ENCODE measurements around the gene KIF2C.
"Not testable (repeated sequence)": the region's sequence is repeated elsewhere in the genome, so short reads cannot be mapped to it uniquely, and the experiment has no call there.

KIF2C gene

DNA sequence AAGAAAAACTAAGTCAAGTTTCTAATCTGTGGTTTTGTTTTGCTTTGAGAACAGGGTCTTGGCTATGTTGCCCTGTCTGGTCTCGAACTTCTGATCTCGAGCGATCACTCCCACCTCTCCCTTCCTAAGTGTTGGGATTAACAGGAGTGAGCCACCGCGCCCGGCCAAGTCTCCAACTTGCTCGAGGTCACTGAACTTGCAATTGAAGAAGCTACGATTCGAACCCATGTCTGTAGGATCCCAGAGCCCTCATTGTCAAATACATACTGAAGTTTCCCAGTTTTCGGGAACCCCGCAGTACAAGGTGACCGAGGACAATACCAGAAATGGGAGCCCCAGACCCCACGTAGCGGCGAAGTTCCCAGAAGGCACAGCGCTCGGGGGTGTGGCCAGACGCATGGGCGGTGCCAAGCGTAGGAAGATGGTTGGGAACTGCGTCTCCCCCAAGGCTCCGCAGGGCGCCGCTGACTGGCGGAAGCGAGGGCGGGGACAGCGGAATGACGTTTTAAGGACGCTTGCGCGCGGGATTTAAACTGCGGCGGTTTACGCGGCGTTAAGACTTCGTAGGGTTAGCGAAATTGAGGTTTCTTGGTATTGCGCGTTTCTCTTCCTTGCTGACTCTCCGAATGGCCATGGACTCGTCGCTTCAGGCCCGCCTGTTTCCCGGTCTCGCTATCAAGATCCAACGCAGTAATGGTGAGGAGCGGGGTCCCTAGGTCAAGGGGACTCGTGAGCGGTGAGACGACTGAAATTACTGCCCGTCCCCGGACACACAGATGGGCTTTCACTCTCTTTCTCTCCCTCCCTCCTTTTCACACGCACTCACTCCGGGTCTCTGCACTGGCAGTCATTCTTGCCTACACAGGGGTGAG is at the start of gene KIF2C:
Gene KIF2C, plus strand, starts transcription at position 531 of the 872 bp plus-strand sequence. Its CDS starts 96 bp downstream, at position 627.
- peak; percentile 82 for DNase-seq

DNA sequence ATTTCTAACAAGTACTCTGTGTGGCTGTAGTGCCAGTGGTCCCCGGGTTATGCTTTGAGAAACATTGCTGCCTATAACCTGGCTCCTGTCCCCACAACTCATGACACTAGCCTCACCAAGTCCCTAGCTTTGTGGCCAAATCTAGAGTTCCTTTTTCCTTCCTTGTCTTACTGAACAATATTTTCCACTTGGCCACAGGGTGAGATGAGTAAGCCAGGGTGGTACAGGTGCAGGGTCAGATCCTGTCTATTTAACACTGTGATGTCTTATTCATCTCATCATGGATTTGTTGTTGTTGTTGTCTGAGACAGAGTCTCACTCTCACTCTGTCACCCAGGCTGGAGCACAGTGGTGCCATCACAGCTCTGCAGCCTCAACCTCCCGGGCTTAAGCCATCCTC is 46.5 kb upstream of the KIF2C start:
- DNase-seq = no peak

DNA sequence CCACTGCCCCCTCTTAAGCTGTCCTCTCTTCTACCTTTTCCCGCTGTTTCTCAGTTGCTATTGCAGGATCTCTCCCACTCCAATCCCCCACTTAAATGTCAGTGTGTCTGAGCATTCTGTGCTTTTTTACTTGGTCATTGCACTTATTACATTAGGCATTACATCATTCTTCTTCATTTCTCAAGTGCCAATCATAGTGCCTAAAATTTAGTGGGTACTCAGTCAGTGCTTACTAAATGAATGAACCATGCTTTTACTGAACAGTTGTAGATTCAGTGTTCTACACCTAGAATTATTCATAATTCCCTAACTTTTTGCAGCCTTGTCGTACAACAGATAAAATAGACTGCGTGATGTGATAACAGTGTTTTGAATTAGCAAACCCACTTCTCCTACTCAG is 45.7 kb upstream of the KIF2C start:
- DNase-seq = no peak

DNA sequence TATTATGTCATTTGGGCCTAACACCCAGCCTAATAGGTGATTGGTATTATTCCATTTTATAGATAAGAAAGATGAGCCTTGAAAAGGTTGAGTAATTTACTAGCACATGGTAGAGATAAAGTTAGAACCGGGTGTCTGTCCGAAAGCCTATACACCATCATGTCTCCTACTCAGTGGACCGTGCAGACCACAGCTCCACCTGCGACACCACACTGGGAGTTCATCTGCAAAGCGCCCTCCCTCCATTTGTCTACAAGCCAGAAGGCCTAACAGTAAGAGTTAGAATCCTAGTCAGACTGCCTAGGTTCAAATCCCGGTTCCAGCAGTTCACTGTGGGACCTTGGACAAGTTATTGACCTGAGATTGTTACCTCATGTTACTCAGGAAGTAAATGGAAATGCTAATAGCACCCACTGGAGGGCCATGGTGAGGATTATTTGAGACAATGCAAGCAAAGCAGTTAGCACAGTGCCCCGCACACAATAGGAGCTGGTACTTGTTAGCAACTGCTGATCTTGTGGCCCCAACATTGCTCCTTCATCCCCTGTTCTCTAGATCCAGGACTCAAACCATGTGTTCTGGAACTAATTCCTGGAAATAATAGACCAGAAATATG is 44.7 kb upstream of the KIF2C start:
- DNase-seq = no peak

DNA sequence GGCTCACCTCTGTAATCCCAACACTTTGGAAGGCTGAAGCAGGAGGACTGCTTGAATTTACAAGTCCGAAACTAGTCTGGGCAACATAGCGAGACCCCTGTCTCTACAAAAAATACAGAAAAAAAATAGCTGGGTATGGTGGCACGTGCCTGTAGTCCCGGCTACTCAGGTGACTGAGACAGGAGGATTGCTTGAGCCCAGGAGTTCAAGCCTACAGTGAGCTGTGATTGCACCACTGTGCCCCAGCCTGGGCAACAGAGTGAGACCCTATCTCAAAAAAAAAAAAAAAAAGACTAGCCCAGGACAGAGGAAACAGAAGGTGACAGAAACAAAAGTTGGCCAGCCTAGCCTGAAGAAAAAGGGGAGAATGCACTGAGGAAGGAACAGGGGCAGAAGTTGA is 44.0 kb upstream of the KIF2C start:
- no peak for DNase-seq

DNA sequence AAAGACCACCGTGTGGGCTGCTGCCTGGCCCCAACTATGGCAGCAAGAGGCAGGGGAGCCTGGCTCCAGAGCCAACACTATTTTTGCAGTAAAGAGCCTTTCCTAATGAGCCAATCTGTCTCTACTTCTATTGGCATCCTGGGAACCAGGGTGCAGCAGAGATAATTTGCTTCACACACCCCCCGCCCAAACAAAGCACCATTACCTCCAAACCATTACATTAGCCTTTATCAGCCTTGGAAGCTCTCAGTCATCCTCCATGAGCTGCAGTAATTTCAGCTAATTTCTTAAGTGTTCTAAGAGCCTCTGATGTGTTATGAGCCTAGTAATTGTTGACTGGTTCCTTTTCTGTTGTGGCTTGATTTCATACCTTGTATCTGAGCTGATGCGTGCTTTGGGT is 43.5 kb upstream of the KIF2C start:
- DNase-seq = no peak

DNA sequence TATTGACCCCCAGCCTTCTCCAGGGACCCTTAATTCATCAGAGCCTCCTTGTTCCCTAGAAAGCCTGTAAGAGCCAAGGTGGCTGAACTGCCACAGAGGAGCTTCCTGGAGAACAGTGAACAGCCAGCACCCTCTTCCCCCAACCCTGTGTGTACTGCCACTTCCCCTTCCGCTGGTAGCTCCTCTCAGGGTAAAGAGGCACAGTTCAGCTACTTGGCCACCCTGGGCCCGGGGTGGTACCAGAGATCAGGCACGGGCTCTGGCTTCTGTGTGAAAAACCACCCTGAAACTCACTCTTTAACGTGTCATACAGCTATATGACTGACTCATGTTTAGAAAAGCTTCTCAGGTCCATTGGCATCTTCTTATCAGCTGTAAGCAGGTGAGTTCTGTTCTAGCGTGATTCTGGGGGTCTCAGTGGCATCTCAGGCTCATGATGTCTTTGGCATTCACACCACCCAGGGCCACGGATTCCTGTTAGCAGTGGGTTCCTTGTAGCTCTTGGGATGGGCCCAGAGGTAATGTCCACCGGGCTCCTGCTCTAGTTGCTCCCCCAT is 42.8 kb upstream of the KIF2C start:
- DNase-seq = no peak

DNA sequence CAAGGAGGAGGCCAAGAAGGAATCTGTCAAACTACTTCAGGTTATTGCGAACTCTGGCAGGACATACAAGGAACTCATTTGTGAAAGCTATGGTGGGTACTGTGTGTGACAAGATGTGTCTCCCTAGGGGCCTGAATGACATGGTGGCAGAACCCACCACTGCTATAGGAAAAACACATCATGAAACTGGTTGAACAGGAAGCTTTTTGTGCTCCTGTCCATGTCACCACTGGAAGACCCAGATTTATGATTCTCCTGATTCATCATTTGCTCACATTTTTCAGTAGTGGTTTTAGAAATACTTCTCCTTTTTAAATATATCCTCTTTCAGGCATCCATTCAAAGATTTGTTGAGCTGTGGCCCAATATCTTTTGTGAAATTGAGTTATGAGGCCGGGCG is 41.5 kb upstream of the KIF2C start:
- peak; percentile 34 for DNase-seq

DNA sequence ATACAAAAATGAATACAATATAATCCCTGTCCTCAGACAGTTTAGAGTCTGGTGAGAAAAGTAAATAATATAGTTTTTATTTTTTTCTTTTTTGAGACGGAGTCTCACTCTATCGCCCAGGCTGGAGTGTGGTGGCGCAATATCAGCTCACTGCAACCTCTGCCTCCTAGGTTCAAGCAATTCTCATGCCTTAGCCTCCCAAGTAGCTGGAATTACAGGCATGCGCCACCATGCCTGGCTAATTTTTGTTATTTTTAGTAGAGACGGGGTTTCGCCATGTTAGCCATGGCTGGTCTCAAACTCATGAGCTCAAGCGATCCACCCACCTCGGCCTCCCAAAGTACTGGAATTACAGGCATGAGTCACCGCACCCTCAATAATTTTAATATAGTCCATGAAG is 40.3 kb upstream of the KIF2C start:
- not testable (repeated sequence) for DNase-seq

DNA sequence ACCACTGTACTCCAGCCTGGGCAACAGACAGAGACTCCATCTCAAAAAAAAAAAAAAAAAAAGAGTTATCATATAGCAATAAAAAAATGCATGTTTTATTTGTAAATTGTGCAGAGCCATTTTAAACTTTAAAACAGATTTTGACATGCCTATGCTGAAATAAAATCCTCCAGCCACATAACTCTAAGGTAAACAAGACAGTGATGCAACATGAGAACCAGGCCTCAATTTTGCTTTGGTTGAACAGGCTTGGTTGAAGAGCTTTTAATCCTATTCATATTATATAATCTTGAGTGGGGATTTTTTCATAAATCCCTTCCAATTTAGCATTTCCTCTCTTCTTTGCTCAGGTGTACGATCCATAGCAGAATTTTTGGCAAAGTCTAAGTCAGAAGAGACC is 39.1 kb upstream of the KIF2C start:
- DNase-seq = no peak

DNA sequence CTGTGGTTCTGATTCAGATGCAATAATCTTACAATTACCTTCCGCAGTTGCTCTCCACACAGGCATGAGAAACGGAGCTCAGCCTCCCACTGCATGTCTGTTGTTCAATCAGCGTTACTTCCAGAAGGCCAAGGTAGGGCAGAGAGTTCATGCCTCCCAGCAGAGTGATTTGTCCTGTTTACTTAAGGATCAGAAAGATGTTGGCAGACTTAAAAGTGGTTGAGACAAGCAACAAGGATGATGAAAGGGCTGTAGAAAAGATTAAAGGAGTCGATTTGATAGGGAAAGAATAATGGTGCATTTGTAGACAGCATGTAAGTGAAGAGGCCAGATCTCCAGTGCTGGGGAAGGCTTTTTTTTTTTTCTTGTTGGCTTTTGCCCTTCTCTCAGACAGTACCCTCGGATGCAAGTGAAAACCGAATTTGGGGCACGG is 38.5 kb upstream of the KIF2C start:
- DNase-seq = no peak

DNA sequence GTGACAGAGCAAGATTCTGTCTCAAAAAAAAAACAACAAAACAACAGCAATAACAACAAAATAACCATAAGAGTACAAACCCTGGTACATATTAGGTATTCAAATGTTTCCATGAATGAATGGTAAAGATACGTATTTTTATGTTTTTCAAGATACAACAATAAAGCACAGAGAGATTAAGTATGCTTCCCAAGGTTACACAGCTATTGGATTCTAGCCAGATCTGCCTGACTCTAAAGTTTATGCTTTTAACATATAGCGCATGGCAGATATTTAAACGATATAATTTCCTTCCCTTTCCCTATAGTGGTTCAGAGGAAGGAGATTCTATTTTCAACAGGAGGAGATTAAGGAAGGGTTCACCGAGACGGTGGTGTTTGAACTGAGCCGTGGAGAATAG is 34.2 kb upstream of the KIF2C start:
- no peak for DNase-seq

DNA sequence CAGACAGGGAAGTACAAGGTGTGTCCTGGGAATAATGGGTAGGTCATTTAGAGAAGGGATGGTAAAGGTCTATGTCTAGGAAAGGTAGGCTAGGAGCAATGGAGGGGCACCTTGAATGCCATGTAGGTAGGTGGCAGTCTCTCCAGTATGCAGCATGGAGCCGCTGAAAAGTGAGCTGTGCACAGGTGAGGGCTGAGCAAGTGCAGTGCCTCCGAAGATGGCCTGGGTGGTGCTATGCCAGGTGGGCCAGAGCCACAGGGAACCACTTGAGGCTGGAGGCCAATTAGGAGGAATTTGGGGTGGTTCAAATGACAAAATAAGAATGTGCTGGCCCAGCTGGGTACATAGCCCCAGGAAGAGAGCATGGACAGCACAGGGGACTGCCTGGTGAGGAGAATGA is 33.7 kb upstream of the KIF2C start:
- DNase-seq = no peak

DNA sequence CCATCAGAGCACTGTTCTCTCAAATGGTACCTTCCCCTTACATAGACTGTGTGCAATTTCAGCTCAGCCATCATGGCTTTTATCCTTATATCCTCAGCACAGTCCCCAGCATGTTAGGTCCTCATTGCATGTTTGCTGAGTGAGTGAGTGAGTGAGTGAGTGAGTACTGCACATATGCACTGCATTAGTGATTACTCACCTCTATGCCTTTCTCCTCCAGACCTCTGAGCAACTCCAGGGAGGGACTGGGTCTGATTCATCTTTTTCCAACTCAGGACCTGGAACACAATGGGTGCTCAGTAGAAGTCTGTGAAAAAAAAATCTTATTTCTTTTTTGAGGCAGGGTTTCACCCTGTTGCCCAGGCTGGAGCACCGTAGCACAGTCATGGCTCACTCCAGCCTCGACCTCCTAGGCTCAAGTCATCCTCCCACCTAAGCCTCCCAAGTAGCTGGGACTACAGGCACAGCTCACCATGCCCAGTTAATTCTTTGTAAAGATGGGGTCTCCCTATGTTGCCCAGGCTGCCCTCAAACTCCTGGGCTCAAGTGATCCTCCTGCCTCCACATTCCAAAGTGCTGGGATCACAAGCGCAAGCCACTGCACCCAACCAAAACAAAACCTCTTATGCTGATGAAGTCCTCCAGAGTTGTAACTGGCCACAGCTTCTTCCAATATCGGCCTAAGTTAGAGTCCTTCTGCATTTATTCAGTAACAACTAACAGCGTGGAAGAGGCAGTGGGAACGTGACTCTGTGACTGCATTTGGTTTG is 32.3 kb upstream of the KIF2C start:
- no peak for DNase-seq

DNA sequence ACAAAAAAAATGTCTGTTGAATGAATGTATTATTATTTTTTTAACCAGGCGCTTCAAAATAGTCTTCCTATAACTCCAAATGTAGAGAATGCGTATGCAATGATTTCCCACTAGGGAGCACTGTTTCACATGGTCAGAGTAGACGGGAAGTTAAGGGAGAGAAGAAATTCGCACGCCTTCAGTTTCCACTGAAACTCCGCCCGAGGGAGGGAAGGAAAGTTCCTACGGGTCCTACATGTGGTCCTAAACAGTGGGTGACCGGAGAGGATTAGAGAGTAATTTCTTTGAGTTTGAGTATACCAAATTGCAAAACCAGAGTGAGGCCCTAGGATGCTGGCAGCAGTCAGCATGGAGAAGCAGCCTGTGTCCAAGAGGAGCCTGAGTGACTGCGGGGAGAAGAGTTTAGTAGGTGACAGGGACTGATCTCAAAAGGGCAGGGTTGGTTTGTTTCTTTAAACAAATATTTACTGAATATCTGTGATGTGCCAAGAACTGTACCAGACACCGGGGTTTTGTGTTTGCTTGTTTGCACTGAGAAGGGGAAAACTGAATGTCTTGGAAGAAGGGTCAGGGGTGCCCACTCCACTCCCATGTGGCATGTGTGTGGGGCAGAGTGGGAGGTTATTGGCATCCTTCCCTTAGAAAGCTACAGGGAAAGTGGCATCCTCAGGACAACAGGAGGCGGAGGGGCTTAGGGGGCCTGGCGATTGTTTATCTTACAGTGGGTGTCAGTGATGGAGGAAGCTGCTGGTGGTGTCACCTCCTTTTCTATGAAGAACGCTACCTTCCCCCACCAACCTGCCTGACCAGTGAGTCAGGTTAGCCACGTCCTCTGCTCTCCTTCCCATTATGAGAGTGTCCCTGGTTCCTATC is 31.4 kb upstream of the KIF2C start:
- no peak for DNase-seq

DNA sequence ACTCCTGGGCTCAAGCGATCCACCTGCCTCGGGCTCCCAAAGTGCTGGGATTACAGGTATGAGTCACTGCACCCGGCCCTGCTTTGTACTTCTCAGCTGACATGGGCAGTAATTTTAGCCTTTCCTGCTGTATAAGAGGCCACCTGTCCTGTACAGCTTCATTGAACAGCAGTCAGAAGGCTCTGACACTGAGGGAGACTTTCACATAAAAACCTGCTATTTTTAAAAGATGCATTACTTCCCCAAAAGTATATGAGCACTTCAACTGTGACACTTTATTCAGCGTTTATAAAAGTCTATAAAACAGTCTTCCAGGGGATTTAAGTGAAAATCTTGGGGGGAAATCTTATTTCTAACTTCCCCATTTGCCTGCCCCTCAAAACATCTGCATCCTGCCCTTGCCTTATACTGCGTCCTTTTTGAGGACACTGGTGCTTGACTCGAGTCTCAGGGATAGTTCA is 26.3 kb upstream of the KIF2C start:
- no peak for DNase-seq

DNA sequence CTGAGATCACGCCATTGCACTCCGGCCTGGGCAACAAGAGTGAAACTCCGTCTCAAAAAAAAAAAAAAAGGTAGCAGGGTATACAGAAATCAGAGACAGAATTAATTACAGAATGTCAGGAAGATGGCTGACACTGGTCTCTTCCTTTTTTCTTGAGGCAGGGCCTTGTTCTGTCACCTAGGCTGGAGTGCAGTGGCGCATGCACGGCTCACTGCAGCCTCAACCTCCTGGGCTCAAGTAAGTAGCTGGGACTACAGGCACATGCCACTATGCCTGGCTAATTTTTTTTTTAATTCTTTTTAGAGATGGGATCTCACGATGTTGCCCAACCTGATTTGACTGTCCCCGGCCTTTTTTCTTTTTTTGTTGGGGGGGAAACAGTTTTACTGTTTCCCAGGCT is 25.1 kb upstream of the KIF2C start:
- DNase-seq = no peak

DNA sequence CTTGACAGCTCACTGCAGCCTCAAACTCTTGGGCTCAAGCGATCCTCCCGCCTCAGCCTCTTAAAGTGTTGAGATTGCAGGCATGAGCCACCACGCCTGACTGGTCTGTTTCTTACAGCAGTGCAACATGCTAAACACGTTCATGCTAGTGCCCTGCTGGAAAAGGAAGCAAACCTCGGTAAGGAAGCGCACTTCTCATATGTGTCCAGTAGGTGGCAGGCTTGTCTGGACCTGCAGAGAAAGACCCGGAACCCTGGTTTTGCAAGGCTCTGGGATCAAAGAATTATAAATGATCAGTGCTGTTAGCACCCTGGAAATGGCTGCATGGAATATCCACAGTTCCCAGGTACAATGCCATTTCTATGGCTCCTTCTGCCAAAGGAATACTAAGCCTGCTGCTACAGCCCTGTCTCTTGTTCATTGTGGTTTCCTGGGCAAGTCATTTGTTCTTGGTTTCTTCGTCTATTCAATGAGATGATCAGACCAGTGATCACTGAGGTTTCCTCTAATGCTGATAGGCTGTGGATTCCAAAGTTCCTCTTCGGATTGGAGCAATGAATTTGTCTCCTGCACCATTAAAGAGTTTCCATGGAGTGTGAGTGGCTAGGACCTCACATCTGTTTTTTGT is 24.6 kb upstream of the KIF2C start:
- DNase-seq = peak; percentile 37

DNA sequence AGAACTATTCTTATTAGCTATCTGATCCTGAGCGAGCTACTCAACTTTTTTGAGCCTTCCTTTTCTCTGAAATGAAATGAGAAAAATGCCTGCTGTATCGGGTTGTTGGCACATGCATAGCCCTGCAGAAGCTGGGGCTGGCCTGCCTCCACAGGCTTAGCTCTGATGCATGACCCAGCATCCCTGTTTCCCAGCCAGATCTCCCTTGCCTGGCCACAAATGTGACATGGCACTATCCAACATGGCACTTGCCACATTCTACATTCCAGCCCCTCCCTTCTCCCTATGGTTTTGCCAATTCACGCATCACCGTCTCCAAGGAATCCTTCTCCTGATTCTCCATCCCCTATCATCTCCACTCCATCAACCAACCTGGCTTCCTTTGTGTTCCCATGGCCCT is 22.5 kb upstream of the KIF2C start:
- DNase-seq = no peak

DNA sequence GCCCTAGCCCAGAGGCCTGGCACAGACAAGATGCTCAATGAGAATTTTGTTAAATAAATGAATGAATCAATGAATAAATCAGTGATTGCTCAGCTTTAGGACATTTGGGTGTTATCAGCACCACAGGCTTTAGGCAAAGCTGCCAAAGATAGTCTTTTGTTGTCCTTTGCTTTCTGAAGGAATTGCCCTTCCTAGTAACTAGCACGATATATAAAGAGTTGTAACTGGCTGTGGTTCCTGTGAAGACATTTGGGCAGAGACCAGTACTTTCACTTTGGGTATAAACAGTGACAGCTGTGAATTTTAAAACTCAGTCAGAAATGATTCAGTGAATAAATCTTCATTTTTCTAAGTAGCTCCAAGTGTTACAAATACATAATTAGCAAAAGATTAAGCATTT is 22.0 kb upstream of the KIF2C start:
- no peak for DNase-seq

DNA sequence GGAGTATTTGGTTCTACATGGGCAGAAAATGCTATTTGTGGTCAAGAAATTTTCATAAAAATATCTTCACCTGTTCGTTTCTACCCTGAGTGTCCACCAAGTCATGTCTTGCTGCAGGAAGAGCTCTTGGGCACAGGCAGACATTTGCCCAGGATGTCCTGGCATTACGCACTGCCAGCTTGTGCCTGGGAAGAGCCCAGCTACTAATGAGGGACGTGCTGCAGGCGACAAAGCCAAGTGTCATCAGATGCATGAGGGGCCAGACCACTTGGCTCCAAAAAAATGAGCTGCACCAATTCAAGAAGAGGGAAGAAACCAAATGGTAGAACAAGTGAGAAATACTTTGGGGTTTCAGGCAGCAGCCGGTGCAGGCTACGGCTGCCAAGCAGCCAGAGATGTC is 21.5 kb upstream of the KIF2C start:
- DNase-seq = no peak

DNA sequence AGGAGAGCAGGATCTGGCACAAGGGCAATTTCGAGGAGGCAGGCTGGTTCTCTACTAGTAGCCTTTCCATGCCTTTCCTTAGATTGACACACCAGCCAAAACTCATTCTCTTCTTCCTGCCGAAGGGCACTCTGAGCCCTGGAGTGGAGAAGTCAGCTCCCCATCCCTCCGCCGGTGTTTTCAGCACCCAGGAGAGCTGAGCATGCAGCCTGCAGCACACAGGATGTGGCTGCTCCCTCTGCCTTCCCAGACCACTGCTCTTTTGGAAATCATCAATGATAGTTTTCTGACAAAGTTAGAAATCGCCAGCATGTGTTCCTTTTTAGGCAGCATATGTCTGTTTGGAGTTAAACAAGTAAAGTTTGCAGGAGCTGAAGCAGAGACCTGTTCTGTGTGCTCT is 20.3 kb upstream of the KIF2C start:
- no peak for DNase-seq

Measured in SIG-M5 (cell line).